ENCODE measurements around the gene ZNF419.

ZNF419 gene

DNA sequence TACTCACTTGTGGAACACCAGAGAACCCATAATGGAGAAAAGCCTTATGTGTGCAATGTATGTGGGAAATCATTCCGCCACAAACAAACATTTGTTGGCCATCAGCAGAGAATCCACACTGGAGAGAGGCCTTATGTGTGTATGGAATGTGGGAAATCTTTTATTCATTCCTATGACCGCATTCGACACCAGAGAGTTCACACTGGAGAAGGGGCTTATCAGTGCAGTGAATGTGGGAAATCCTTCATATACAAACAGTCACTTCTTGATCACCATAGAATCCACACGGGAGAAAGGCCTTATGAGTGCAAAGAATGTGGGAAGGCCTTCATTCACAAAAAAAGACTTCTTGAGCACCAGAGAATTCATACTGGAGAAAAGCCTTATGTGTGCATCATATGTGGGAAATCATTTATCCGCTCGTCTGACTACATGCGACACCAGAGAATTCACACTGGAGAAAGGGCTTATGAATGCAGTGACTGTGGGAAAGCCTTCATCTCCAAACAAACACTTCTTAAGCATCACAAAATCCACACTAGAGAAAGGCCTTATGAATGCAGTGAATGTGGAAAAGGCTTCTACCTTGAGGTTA lies 50.5 kb downstream of the ZNF419 start:
- no peak for DNase-seq (ENCODE audit: low read depth)
